ENCODE data around the gene PCDHA1.

The PCDHA1 gene

DNA sequence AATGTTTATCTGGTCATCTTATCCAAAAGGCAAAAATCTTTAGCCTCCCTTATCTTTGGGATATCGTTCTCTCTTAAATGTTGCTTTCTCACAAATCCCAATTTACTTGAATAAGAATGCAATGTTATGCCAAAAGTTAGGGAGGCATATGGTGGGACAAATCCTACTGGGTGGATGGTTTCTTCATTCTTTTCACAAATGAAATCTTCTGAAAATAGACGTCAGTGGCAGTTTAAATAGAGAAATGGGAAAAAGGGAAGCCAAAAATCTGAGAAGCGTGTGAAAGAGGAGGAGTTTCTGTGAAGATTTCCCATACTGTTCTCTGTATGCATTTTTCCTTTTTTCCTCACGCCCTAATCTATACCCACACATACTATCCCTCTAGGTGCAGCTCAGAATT lies 137.7 kb downstream of the PCDHA1 start:
- DNase-seq (ENCODE audit: low read depth in 2 of 2): no peak

GRCh38 chr5:140925806-140926442 lies 140.0 kb downstream of the PCDHA1 start, which contains the start of gene PCDHAC1:
Gene PCDHAC1, plus strand, starts transcription at chr5:140926299. Its CDS starts 594 bp downstream, at chr5:140926893.
- no peak for DNase-seq (ENCODE audit: low read depth in 2 of 2)

- DNase-seq (ENCODE audit: low read depth in 2 of 2): no peak
Measured at GRCh38 chr5:140926443-140927227, 140.7 kb downstream of the PCDHA1 start.

GRCh38 chr5:140927228-140927573 lies 141.3 kb downstream of the PCDHA1 start:
- DNase-seq (ENCODE audit: low read depth in 2 of 2): no peak

DNA sequence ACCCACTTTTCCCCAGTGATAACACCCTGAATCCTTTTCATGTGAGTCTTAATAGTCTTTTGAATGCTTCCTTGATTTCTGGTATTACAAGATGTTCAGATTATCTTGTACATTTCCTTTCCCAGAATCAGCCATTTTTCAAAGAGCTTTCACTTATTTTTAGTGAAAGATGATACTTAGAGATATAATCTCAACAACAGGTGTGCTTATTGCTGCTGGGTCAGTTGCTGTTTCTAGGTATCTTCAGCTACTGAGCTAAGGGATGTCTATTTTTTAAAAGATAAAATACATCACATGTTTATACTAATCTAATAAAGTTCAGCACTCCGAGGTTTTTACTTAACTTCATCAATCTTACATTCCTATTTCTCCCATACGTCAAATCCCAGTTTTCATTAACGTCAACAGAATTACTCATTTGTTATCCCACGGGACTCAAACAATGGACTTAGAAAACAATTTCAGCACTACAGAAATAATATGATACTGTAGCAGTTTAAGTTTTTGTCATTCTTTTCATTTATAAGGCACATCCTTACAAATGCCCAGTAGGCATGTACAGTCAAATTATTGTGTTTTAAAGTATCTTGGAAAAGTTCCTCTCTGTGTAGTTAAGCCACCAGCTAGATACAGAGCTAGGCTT lies 149.1 kb downstream of the PCDHA1 start:
- DNase-seq (ENCODE audit: low read depth in 2 of 2): no peak

- DNase-seq (ENCODE audit: low read depth in 2 of 2): no peak
Measured at GRCh38 chr5:140946578-140946977, 160.6 kb downstream of the PCDHA1 start.

DNA sequence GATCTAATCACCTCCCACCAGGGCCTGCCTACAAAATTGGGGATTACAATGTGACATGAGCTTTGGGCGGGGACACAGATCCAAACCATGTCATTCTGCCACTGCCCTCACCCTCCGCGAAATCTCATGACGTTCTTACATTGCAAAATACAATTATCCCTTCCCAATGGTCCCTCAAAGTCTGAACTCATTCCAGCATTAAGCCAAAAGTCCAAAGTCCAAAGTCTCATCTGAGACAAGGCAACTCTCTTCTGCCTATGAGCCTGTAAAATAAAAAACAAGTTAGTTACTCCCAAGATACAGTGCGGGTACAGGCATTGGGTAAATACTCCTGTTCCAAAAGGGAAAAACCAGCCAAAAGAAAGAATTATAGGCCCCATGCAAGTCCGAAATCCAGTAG lies 165.7 kb downstream of the PCDHA1 start:
- no peak for DNase-seq (ENCODE audit: low read depth in 2 of 2)

DNA sequence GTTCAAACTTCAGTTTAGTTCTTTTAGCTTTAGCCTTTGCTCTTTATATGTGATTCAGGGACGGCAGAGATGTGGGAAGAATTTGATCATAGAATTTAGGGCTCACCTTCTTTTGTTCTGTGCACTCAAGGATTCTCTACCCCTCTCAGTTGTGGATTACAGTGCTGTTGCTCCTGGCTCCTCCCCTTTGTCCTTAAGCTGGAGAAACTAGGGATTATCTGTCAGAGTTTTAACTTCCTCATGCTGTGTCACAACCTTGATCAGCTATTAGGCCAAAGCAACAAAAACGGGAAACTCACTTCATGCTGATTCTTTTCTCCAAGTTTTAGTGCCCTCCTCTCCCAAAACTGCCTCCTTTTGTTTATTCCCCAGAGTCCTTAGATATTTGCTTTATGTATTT lies 167.3 kb downstream of the PCDHA1 start:
- no peak for DNase-seq (ENCODE audit: low read depth in 2 of 2)

- no peak for DNase-seq (ENCODE audit: low read depth in 2 of 2)
Measured at GRCh38 chr5:140962190-140962589, 176.2 kb downstream of the PCDHA1 start.

- no peak for DNase-seq (ENCODE audit: low read depth in 2 of 2)
Measured at GRCh38 chr5:140964356-140964755, 178.4 kb downstream of the PCDHA1 start.

GRCh38 chr5:140965905-140966292 lies 180.0 kb downstream of the PCDHA1 start:
- no peak for DNase-seq (ENCODE audit: low read depth in 2 of 2)

GRCh38 chr5:140966293-140967225 lies 180.6 kb downstream of the PCDHA1 start, which contains the start of gene PCDHAC2:
Gene PCDHAC2, plus strand, starts transcription at chr5:140966476. Its CDS starts 291 bp downstream, at chr5:140966767.
- no peak for DNase-seq (ENCODE audit: low read depth in 2 of 2)

DNA sequence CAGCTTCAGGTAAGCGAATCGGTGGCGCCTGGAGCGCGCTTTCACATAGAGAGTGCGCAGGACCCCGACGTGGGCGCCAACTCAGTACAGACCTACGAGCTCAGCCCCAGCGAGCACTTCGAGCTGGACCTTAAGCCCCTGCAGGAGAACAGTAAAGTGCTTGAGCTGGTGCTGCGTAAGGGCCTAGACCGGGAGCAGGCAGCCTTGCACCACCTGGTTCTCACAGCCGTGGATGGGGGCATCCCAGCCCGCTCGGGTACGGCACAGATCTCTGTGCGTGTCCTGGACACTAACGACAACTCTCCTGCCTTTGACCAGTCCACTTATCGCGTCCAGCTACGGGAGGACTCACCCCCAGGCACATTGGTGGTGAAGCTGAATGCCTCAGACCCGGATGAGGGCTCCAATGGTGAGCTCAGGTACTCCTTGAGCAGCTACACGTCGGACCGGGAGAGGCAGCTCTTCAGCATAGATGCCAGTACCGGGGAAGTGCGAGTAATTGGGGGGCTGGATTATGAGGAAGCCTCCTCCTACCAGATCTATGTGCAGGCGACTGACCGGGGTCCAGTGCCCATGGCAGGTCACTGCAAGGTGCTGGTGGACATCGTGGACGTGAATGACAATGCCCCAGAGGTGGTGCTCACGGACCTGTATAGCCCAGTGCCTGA lies 181.4 kb downstream of the PCDHA1 start:
- no peak for DNase-seq (ENCODE audit: low read depth in 2 of 2)

- DNase-seq (ENCODE audit: low read depth in 2 of 2): no peak
Measured at GRCh38 chr5:140969880-140970279, 183.9 kb downstream of the PCDHA1 start.

DNA sequence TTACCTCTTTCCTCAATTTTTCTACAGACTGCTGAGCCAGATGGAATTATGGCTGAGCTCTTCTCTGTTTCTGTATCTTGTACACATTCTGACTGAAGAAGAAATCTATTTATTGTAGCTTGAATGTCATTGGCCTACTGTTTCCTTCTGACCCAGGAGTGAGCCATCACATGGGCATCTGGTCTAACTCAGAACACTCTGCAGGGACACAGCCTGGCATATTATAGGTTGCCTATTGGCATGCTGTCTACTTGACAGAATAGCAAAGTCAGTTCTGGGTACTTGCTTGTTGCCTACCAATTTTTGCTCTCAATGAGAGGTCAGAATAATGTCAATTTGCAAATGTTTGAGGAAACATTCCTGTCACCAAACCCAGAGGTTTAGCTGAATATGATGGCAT lies 187.6 kb downstream of the PCDHA1 start:
- no peak for DNase-seq (ENCODE audit: low read depth in 2 of 2)

DNA sequence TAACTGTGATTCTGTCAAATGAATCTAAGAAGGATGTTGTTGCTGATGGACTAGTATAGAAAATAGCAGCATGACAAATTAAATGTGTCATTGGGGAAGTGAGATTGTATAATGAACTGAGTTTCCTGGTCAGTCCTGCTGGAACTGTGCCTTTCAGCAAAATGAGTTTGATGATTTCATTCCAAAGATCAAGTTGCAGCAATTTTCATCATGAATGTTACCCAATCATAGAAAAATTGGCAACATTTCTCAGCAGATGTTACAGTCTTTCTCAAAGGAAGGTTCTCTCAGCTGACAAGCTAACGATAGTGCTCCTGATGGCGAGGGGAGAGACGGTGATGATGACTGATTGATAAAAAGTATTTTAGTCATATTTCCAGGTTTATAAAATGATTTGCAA lies 191.1 kb downstream of the PCDHA1 start:
- no peak for DNase-seq (ENCODE audit: low read depth in 2 of 2)

DNA sequence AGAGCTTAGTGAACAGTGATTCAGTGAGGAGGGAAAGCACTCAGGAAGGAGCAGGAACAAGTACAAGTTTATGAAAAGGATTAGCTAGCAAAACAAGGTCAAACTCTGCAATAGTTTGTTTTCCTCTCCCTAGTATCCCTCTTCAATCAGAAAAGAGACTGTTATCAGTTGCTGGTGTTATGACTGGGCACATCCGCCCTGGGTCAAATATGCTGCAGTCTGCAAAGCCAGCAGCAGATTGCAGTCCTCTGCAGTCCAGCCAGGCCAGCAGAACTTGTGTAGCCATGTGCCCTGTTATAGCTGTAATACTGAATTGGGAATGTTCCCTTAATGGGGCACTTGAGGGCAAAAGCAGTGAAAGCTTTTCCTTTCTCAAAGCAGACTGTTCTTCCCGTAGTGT lies 192.3 kb downstream of the PCDHA1 start:
- no peak for DNase-seq (ENCODE audit: low read depth in 2 of 2)

DNA sequence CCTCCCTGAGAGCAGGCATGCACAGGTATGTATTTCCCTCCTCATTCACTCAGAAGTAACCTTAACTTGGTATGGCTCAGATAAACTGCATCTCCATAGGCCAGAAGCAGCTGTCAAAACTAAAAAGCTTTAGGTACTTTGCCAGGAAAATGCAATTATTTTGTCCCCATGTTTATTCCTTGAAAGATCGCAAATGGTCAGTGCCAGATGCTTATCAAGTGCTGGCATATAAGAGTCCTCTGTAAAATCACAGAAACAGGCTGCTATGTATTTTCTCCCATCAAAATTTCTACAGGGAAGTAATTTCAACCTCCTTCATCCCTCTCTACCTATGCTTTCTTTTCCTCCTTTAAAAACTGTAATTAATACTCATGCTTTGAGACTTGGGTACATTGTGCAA lies 193.0 kb downstream of the PCDHA1 start:
- no peak for DNase-seq (ENCODE audit: low read depth in 2 of 2)

- DNase-seq (ENCODE audit: low read depth in 2 of 2): no peak
Measured at GRCh38 chr5:140982083-140982716, 196.3 kb downstream of the PCDHA1 start.

DNA sequence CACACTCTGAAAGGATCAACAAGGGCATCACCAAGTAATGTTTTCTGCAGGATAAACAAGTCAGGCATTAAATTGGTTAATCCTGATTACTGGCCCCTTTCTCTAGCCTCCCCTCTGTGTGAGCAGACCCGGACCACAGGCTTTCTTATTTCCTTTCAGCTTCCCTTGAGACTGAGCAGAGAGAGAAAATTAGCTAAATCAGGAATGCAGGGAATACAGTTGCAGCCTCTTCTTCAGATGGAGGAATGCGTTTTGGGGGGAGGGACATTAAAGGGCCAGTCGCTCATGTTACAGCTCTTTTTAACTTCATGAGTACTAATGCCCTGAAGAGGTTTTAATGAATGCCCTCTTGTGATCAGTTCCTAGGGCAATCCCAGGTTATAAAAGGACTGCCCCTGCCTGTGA lies 200.2 kb downstream of the PCDHA1 start:
- DNase-seq (ENCODE audit: low read depth in 2 of 2): no peak

- DNase-seq (ENCODE audit: low read depth in 2 of 2): no peak
Measured at GRCh38 chr5:140988100-140988499, 202.2 kb downstream of the PCDHA1 start.
